HL-60 (cell line): ENCODE measurements around the gene USP24.

Experiments used
- CTCF ChIP-seq: IDR thresholded peaks from one replicate; pipeline ENCODE4 v1.5.1; 2011; ENCODE audit warnings: low read length, control low read depth, inconsistent platforms; ENCODE audit not compliant: insufficient read depth
- POLR2AphosphoS5 ChIP-seq: IDR thresholded peaks from 2 replicates; pipeline ENCODE4 v1.6.1; 2012; ENCODE audit warnings: low read depth

GRCh38 chr1:55194851-55195250 is 20.3 kb downstream of the USP24 start:
- TF ChIP-seq CTCF (no peak), POLR2AphosphoS5 (no peak)
